HG02623 (cell line): ENCODE results near the gene ZHX3.
"Not testable (repeated sequence)": the region's sequence is repeated elsewhere in the genome, so short reads cannot be mapped to it uniquely, and the experiment has no call there.

ENCODE experiments used
- ATAC-seq: cut with Tn5 transposase; IDR thresholded peaks from one replicate; pipeline ENCODE4 v1.9.1; 2021; ENCODE audit warnings: moderate library complexity; ENCODE audit not compliant: unreplicated experiment

The ZHX3 gene

DNA sequence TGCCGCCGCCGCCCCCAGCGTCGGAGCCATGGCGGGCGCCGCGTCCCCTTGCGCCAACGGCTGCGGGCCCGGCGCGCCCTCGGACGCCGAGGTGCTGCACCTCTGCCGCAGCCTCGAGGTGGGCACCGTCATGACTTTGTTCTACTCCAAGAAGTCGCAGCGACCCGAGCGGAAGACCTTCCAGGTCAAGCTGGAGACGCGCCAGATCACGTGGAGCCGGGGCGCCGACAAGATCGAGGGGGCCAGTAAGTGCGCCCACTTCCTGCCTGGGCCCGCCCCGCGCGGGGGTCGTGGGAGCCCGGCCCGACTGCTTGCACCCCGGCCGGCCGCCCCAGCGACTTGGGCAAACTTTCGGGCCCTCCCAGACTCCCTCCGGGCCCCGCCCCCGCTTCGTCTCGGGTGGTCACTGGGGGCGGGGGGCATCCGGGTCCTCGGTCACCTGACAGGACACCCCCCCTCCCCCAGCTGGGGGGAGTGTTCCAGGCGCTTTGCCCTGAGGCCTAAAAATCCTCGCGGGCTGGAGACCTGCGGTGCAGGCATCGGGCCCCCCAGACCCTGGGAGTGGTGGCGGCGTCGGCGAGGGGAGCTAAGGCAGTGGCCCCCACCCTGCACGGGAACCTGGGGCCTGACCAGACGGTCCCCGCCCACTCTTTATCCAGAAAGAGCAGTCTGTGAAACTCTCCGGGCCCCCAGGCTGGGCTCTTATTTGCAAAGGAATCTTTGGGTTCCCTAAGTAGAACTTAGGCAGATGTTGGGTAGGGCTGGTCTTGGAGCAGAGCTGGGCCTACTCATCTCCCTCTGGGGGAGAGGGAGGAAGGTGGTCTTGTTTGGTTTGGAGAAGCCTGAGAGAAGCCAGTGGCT is 179.7 kb downstream of the ZHX3 start:
- ATAC-seq, result peak; percentile 1

DNA sequence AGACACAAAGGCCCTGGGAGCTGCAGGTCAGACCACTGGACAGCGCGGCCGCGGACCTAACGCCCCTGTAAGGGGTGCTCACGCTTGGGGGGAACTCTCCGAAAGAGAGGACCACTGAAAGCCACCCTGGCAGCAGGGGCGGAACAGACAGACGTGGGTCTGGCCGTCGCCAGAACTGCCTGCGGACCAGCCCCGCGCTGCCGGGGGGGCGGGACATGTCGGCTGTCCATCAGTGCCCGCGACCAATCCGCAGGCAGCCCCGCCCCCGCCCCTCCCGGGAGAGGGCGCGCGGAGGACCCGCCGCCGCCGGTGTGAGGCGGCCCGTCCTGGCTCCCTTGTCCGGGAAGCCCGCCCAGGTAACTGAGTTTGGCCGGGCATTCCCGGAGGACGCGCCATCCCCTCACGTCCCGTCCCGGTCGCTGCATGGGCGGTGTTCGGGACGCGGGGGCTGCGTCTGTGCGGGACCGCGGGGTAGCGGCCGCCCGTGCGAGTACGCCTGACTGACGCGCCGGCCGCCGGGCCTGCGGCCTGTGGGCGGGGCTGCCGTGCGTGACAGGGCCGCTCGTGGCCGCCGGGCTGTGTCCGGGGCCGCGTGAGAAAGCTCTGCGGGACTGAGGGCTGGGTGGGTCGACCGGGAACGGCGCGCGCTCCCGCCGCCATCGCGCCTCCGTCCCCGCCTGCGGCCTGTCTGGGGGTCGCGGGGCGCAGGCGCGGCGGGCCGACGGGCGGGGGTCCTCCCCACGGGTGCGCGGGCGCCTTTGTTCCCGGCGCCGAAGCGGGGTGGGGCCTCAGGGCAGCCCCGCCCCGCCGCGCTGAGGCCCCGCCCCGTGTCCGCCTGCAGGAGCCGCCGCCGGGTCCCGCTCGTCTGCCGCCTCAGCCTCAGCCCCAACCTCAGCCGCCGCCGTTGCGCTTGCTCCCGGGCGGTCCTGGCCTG is 180.6 kb downstream of the ZHX3 start, which contains the start of gene PLCG1:
TSS of gene PLCG1 (plus strand) at position 864 of the 934 bp plus-strand sequence. CDS start 99 bp downstream, outside the sequence.
- peak; percentile 49 for ATAC-seq

DNA sequence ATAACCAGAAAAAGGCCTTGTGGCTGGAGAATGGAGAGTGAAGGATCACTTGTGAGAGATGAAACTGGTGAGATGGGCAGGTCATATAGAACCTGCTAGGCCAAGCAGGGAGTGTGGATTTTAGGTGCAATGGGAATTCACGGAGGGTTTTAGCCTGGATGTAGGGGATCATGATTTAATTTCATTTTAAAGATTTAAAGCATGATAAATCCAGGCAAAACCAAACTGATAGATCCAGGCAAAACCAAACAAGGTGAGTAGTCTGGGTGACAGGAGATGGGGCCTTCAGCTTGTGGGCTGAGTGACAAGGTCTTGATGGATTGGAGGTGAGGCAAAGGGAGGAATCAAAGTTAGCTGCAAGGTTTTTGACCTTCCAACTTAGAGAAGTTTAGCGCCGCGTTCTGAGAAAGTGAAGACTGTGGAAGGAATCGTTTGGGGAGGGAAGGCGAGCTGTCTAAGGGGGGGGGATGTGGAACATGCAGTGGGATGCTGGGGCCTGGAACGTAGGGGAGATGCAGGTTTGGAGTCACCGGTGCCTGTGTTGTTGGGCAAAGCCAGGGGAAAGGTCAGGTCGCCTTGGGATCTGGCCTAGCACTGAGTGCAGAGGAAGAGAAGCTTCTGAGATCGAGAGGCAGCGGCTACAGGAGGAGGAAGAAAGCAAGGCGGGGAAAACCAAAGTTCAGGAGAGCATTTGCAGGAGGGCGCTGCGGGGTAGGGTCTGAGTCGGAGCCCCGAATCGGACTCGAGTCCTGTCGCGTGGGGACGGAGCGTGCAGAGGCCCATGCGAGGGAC is 181.4 kb downstream of the ZHX3 start:
- ATAC-seq, result no peak

DNA sequence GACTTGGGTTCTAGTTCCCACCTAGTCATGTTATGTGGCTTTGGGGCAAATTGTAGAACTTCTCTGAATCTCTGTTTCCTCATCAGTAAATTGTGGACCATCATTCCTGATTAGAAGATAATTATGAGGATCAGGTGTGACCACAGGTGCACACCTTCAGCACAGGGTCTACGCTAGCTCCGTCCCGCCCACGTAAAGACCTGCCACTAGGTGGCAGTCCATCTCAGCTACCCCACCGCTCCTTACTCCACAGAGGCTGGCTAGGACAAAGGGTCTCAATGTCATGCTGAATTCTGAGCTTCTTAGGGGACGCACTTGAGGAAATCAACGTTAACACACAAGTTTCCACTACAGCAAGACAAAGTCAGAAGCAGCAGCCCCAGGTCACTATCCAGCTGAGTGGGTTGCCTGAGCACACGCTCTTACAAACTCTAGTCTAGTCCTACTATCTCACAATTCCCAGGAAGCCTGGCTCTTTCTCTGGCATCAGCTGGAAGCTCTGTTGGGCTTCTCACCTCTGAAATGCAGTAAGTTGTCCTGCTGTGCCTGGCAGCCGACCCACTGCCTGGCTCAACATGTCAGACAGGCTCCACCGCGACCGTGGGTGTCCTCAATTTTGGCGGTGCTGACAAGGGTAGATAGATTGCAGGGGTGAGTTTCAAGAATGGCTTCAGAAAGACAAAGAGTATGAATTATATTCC is 182.2 kb downstream of the ZHX3 start:
- ATAC-seq, result no peak

DNA sequence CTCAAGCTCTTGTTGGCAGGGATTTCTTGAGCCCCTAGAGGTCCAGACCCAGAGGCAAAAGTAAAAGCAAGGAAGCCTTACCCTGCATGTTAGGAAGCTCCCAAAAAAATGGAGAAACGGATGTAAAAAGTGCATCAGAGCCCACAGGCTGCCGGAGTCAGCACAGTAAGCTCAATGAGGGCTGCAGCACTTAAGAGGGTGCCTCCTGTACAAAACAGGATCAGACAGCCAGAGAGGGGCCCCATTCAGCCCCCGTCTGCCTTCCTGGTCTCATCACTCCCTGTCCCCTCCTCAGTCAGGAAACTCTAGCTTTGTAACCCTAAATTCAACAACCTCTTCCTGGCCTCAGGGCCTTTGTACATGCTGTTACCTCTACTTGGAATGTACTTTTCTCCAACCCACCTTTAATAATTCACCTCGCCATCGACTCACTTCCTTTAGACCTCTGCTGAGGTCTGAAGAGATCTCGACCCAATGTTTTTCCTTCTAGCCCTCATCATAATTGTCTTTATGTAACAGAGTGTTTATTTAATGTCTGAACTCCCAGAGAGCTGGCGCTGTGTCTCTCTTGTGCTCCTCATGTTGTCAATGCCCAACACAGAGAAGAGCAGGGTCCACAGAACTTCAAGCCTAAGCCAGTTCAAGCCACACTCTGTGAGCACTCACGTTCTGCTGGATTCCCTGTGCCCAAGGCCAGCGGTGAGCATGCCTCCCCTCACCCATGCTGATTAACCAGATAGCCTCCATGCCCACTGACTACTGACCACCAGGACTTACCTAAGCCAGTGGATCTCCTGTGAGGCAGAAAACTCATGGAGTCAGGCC is 183.0 kb downstream of the ZHX3 start:
- no peak for ATAC-seq

DNA sequence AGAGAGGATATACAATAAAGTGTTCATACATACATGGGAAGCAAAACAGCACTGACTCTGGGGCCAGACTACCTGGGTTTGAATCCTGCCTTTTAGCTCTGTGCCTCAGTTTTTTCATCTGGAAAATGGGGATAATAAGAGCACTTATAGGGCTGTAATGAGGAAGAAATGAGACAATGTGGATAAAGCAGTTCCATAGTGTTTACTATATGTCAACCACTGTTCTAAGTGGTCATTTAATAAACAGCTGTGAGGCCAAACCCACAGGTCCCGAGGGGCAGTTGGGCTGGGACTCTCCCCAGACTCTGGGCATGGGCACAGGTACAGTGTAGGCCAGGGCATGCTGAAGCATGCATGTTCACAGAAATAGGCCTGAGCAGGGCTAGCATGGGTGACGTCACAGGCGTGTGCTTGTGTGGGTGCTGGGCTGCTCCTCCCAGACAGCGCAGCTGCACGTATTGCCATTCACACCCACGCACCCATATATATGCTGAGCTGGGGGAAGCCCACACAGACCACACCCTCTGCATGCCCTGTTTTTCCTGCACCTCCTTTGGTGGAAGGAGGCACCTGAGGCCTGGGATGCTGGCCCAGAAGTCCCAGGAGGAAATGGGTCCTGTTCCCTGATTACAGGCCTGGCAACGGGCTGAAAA is 183.7 kb downstream of the ZHX3 start:
- ATAC-seq, result peak; percentile 22

DNA sequence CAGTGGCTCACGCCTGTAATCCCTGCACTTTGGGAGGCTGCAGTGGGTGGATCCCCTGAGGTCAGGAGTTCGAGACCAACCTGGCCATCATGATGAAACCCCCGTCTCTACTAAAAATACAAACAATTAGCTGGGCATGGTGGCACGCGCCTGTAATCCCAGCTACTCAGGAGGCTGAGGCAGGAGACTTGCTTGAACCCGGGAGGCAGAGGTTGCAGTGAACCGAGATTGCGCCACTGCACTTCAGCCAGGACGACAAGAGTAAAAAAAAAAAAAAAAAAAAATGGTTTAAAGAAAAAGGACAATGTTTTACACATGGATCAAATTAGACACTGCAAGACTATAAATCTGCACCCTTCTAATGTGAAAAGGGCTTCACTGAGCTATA is 185.1 kb downstream of the ZHX3 start:
- not testable (repeated sequence) for ATAC-seq

DNA sequence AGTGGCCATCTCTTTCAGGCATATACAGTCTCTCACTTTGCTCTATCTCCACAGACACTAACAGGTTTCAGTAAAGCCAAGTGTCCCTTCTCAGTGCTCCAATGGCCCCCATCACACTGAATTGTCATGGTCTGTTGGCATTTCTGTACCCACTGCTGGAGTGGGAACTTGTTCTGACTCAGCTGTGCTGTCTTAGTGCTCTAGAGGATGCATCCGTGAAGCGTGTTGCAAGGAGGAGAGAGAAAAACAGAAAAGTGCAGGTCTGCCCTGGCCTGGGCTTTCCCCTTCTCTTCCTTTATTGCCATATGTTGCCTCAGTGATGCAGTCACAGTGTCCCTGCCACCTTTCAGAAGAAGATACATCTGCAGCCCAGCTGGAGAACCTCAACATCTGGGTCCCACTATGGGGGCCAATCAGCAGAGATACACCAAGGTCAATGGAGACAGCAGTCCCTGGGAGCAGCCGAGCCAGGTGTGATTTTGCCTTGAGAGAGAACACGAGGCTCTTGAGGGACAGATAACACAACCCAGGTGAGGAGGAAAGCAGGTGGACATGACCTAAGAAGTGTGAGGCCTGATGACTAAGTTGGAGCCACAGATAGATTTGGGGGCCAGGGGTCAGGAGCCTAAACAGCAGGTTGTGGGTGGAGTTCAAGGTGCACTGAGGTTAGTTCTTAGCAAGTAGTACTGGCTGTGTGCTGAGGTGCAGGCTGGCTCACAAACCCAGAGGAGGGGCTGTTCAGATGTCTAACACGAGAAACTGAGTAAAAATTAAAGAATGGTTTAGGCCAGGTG is 185.7 kb downstream of the ZHX3 start:
- no peak for ATAC-seq
